ENCODE data around the gene ZDHHC11.
"Not testable (repeated sequence)": the region's sequence is repeated elsewhere in the genome, so short reads cannot be mapped to it uniquely, and the experiment has no call there.

ZDHHC11 gene

DNA sequence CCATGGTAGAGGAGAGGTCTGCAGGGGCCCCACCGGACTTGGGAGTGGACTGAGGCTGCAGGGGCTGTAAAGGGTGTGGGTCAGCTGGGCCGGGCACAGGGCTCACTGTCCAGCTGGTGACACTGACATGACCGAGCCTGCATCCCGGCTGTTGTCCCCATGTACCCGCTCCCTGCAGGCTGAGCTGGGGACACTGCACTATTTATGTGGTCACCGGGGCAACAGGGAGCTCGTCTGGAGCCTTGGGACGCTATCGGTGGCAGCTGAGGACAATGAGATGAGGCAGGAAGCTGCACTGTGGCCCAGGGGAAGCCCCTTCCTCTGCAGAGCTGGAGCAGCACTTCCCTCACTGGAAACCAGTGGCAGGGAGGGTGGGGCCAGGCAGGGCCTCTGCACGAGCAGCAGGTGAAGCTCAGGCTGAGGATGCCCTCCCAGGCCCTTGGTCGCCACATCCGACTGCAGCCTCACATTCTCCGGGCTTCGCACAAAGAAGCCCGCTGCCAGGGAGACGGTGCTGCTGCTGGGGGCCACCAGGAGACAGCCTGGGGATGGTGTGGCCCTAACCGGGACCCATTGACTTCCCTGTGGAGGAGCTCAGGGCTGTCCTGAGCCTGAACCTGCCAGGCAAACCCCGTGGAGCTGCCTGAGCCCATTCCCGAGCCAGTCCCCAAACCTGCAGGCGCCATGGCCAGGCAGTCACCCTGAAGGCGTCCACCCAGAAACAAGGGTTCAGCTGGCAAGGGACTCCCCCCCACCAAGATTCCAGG is 92.7 kb downstream of the ZDHHC11 start:
- no peak for DNase-seq

DNA sequence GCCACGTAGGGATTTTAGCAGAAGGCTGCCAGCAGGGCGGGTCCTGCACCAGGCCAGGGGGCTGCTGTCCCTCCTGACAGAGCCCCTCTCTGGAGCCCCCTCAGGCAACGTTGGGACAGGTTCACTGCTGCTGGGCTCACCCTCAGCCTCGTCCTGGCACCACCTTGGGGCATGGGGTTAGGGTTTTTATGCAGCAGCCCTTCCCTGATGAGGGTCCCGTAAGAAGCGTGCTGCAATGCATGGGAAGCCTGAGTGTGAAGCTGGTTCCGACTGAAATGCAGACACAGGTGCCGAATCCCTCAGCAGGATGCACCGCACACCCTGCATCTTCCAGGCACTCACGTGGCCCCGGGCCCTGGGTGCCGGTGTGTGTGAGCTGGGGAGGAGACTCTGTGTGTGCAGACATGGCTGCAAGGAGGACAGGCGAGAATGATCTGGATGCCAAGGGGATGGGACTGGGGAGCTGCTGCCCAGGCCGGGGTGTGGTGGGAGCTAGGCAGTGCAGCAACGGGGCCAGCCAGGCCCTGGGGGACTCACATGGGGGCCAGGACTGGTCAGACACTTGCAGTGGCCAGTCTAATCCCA is 93.3 kb downstream of the ZDHHC11 start:
- DNase-seq: no peak

GRCh38 chr5:756865-757345 is 93.9 kb downstream of the ZDHHC11 start:
- DNase-seq: no peak

DNA sequence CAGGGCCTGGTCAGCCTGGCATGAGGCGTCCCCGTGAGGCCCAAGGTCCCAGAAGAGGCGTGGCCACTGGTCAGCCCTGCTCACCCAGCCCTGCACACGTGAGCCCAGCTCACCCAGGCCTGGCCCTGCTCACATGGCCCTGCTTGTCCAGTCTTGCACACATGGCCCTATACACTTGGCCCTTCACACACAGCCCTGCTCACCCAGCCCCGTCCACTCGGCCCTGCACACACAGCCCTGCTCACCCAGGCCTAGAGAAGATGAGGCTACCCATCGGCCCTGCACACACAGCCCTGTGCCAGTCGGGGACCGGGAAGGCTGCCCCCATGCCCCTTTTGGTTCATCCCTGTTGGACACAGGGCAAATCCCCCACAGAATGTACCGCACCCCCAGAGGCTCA is 94.6 kb downstream of the ZDHHC11 start:
- DNase-seq: no peak

DNA sequence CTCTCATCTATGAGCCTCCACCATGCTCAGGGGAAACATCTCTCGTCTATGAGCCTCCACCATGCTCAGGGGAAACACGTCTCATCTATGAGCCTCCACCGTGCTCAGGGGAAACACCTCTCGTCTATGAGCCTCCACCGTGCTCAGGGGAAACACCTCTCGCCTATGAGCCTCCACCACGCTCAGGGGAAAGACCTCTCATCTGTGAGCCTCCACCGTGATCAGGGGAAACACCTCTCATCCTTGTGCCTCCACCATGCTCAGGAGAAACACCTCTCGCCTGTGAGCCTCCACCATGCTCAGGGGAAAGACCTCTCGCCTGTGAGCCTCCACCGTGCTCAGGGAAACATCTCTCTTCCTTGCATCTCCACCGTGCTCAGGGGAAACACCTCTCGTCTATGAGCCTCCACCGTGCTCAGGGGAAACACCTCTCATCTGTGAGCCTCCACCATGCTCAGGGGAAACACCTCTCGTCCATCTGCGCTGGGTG is 96.6 kb downstream of the ZDHHC11 start:
- DNase-seq: not testable (repeated sequence)

- not testable (repeated sequence) for DNase-seq
Observed at GRCh38 chr5:753567-754142, 97.1 kb downstream of the ZDHHC11 start.

GRCh38 chr5:752532-753115 is 98.2 kb downstream of the ZDHHC11 start:
- DNase-seq: not testable (repeated sequence)

DNA sequence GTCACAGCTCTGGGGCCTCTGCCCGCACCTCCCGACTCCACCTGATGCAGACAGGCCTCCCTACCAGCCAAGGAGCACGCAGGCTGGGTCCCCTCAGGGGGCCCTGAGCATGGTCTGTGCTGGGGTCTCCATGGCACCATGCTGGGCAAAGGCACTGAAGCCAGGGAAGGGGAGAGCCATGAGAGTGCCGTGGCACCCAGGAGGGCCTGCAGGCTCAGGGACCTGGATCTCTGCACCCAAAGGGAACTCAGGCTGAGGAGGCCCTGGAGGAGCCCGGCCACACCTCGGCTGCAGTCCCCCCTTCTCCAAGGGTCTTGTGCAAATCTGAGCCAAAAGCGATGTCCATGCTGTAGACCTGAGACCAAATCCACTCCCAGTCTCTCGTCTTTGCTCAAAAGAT is 98.8 kb downstream of the ZDHHC11 start:
- not testable (repeated sequence) for DNase-seq

DNA sequence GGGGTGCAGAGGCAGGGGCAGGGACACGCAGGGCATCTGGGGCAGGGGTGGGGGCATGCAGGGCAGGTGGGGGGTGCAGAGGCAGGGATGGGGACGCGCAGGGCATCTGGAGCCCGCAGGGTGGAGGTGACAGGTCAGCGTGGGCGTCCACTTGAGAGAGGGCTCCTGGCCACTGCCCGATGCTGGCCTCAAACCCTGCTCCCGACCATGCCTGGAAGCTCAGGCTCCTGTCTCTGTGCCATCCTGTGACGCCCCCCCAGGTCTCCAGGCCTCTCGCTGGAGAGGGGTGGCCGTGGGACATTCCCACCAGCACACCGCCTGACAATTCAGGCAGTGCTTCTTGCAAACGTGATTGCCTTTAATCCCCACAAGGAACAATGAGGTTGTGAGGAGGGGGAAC is 99.3 kb downstream of the ZDHHC11 start:
- DNase-seq: no peak

DNA sequence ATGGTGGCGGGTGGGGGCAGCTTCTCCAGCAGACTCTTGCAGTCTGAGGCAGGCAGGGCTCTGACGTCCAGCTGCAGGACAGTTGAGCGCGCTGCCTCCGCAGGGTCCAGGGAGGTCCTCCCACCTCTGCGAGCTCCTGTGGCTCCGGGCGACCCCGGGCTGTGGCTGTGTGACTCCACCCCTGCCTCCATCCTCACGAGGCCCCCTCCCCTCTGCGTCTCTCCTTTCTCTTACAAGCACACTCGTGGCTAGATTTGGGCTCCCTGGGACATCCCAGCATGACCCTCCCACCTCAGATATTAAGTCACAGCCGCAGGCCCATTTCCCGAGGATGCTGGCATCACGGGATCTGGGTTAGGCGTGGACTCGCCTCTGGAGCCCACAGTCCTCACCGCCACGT is 100.6 kb downstream of the ZDHHC11 start:
- not testable (repeated sequence) for DNase-seq

DNA sequence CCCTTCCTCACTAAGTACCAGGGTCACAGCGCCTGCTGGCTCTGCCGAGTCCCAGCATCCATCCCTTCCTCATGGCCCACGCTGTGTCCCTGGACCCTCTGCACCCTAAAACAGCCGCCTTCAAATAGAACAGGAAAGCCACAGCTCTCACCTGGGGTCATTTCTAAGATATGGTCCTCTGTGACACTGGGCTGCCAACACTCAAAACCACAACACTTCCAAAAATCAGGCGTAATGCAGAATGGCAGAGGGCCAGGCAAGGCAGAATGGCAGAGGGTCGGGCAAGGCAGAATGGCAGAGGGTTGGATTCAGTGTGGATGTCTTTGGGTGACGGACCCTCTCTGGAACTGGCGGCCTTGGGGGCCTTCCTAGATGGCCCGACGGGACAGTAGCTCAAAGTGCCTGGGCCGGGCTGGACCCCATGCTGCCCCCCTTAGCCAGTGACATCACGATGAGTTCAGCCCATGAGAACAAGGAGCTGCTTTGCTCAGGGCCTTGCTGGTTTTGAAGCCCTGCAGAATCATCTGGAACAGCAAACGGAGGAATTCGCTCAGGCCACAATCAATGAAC is 101.6 kb downstream of the ZDHHC11 start:
- DNase-seq: no peak

DNA sequence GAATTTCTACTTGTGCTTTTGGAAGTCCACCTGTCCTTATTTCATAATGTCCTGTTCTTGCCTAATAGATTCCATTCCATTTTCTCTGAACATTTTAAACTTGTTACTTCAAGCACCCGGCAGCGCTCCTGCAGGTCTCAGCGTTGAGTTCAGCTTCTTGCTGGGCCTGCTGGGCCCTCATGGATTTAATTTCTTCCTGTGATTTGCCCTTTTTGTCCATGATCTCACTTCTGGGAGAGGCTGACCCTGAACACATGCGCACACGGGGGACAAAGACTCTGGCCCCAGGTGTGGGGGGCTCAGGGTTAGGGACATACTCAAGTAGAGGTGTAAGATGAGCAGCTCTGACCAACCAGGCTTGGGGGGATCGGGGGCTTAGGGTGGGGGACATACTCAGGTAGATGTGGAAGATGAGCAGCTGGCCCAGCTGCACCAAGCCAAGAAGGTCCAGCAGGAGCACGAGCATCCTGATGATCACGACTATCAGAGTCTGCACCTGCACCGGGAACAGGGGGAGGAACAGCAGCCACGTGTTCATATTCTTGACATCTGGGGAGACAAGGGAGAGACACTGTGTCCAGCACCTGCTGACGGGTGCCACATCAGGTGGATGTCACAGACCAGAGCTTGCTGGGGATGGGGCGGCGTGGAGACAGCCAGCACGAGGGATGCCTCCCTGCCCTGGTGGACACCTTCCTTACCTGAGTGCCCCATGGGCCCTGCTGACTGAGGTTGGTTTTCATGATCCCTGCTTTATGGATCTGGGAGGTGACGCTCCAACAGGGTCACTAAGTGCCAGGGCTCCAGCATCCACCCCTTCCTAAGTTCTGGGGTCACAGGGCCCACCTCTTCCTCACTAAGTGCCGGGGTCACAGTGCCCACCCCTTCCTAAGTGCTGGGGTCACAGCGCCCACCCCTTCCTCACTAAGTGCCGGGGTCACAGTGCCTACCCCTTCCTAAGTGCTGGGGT is 102.5 kb downstream of the ZDHHC11 start:
- DNase-seq: not testable (repeated sequence)

- DNase-seq: not testable (repeated sequence)
Observed at GRCh38 chr5:747303-747844, 103.4 kb downstream of the ZDHHC11 start.

GRCh38 chr5:746258-746761 is 104.5 kb downstream of the ZDHHC11 start:
- DNase-seq: no peak
